ENCODE measurements around the gene AHI1.
A peak's percentile ranks its signal among the peaks of the same experiment; 100 is the strongest.
"Not testable (repeated sequence)": the region's sequence is repeated elsewhere in the genome, so short reads cannot be mapped to it uniquely, and the experiment has no call there.

Gene AHI1

DNA sequence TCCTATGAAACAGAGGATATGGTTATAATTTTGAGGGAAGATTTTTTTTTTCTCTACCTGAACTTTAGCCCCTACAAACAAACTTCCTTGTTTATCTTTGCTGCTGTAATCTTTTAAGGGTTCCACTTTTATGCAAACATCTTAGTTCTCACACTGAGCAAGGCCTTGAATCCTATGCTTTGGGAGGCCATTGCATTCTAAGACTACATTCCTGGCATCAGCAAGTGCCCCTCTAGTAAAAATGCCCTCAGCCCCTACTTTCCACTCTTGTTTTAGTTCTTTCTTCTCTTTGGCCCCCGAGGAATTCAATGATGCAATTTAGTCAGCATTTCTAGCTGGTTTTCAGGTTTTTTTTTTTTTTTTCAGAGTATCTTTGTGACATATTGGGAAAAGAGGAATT is 8.1 kb upstream of the AHI1 start:
- DNase-seq (ENCODE audit: low spot score), result no peak

DNA sequence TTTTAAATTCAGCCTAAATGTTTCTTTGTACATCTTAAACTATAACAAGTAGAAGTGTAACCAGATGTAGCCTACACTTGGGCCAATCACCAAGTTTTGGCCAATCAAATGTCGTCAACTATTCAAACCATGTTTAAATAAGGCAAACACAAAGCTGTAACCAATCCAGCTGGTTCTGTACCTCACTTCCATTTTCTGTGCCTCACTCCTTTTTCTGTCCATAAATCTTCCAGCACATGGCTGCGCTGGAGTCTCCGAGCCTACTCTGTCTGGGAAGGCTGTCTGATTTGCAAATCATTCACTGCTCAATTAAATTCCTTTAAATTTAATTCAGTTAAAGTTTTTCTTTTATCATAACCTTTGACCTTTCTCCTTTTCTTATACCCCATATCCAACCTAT is 7.7 kb upstream of the AHI1 start:
- no peak for DNase-seq (ENCODE audit: low spot score)

DNA sequence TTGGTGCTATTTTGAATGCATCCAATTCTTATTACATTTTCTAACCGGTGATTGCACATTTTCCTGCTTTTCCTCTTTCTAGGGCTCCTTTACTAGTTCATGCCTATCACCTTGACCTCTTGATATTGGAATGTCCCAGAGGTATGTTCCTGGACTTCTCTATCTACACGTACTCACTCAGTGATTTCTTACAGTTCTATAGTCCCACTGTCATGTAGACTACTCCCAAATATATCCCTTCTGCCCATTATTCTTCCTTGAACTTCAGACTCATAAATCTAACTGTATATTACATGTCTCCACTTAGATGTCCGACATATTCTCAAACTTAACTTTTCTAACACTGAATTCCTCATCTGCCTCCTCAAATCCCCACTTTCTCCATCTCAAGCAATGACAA is 7.2 kb upstream of the AHI1 start:
- DNase-seq (ENCODE audit: low spot score), result no peak

DNA sequence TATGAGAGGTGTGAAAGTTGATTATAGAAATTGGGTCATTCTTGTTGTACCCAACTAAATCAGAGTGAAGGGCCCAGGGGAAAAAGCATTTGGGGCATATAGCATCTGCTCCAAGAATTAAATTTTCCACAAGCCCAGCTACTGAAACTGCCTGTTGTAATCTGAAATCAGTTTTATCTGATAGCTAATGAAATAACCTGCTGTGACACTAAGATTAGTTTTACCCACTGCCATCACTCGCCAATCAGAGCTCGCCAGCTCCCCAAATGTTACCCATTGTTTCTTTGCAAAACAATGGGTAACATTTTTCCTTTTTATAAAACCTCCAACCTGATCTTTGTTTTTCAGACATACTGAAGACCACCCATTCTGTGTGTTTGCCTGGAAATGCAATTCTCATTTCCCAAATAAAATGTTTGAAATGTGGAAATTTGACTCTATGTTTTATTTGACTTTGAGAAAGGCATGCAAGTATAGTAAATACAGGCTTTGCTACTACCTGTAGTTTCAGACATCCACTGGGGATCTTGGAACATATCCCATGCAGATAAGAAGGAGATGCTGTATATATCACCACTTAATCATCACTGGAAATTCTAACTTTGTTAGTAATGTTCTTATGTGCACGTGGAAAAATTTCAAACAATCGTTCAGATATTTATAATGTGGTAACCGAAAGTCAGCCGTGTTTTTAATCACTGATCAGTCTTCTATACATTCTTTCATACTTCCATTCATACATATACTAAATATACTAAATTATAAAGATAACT is 6.3 kb upstream of the AHI1 start:
- no peak for DNase-seq (ENCODE audit: low spot score)

DNA sequence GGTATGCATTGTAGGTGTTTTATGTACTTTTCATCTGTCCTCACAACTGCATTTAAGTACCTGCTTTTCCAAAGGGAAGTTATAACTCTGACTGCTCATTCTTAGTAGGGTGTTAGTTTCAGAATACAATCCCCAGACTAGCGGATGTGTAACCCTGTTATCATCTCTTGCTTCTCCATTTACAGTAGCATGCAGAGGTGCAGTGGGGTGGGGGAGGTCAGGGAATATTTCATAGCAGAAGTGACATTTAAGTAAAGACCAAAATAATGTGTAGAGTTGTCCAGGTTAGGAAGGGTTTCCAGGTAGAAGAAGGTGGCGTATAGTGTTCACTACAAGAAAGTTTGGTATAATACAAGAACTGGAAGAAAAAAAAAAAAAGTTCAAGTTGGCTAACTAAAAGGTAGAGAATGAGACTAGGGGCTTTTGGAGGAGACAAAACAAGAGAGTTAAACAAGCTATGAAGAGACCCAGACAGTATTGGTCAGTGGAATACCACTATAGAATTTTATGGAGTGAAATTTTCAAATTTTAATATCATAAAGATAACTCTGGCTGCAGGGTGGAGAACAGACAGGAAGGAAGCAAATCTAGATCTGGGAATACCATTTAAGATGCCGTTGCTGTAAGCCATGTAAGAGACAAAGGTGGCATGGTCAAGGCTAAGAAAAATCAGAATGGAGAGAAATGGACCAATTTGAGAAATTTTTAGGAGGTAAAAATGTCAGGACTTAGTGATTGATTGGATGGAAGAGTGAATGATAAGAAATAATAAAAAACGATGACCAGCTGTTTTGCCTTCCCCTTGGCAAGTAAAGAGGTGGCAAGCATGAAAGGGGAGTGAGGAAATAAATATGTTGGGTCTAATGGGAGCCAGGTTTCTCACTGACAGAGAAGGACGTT is 2.2 kb upstream of the AHI1 start:
- no peak for DNase-seq (ENCODE audit: low spot score)

DNA sequence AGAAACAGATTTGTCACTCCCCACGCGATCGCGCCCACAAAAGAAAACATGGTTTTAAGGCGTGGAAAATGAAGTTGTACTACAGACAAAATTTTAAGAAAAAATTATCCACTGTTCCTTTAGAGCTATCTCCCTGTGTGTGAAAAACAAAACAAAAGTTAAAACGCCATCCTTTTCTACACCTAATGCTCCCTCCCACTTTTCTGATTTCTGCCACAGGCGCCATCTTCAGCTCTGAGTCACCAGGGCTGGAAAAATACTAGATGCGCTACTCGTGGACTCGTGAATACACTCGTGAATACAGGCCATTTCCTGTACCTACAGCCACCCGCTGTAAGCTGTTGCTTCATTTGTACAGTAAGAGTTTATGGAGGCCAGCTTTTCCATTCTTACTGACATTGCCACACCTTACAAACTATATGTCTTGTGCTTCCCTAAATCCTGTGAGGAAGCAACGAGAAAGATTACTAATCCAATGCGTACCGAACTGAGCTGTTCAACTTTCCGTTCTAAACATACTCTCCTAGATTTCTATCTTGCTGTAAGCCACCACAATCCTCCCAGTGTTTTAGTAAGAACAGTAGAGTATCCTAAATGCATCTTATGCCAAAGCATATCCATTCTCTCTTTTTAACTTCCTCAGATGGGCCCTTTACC is 773 bp upstream of the AHI1 start:
- DNase-seq (ENCODE audit: low spot score), result peak; percentile 81

DNA sequence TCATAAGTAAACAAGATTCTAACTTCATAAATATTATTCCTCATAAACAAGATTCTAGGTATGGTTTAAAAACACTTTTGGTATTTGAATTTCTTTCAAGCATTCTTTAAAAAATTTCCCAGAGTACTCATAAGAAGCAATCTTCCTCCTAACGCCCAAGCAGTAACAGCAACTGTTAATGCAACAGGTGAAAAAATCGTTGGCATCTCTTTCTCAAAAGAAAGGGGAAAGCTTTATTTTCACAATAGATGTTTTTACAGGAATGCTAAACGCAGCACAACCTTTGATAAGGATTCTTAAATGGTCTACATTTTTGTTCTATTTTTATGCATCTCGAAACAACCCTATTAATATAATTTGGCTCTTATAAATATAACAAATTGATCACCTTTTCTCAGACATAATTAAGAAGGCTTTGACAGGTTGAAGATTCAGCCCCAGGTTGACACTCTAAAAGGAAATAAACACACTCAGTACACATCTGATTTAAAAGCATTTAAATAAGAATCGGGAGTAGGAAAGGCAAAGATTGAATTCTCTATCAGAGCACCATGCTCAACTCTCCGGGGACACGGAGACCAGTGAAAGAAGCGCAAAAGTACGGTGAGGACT is 634 bp downstream of the AHI1 start:
- DNase-seq (ENCODE audit: low spot score), result no peak

DNA sequence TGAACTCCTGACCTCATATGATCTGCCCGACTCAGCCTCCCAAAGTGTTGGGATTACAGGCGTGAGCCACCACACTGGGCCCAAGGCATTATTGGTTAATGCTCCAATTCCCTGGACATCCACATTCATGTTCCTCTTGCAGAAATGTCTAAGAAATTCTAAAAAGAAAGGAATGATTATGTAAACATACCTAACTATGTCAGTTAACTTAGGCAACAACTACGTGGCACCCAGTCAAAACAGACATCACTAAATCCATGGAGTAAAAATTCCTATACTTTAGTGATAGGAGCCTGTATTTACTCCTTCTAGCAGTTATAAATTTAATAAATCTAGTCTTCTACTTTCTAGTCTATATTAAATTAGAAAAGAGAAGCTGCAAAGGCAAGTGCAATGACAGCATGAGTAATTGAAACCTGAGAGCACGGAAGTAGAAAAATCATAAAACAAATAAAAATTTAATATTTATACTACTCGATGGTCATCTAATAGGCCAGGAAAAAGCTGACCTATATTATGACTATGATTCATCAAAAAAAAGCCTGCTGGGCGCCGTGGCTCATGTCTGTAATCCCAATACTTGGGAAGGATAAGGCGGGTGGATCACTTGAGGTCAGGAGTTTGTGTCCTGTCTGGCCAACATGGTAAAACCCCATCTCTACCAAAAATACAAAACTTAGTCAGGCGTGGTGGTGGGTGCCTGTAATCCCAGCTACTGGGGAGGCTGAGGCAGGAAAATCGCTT is 4.2 kb downstream of the AHI1 start:
- DNase-seq (ENCODE audit: low spot score), result no peak

DNA sequence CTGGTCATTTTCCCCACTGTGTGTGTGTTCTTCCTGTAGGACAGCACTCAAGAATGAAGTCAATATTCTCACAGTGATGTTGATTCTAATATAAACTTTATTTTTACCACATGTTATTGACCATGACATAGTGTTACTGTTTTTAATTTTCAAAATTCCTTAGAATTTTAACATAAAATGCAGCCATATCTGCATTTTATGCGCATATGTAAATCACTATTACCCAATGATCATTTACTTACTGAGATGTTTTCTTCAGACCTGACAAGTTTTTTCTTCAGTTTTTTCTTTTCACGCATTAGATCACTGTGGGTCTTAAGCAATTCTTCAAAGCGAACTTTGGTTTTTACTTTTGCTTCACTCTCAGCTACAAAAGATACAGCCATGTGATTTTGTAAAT is 7.2 kb downstream of the AHI1 start:
- no peak for DNase-seq (ENCODE audit: low spot score)

DNA sequence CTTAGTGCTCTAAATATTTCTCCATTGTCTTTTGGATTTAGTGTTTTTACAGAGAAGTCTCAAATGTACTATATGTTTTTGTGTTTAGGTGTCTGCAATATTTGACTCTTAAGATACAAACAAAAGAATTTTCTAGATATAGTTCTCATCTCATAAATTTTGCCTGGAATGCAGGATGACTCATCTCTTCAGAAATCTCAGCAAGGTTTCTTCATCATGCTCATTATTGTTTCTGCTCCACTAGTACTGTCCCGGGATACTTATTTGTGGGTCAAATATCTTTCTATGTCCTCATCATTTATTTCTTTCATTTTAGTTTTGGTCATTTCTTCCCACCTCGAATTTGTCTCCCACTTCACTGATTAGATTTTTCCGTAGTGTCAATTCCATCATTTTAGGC is 9.5 kb downstream of the AHI1 start:
- peak; percentile 57 for DNase-seq (ENCODE audit: low spot score)

DNA sequence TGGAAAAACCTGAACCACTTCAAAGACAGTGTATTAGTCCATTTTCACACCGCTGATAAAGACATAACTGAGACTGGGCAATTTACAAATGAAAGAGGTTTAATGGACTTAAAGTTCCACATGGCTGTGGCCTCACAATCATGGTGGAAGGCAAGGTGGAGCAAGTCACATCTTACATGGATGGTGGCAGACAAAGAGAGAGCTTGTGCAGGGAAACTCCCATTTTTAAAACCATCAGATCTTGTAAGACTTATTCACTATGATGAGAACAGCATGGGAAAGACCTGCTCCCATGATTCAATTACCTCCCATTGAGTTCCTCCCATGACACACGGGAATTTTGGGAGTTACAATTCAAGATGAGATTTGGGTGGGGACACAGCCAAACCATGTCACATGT is 13.6 kb downstream of the AHI1 start:
- DNase-seq (ENCODE audit: low spot score), result not testable (repeated sequence)

DNA sequence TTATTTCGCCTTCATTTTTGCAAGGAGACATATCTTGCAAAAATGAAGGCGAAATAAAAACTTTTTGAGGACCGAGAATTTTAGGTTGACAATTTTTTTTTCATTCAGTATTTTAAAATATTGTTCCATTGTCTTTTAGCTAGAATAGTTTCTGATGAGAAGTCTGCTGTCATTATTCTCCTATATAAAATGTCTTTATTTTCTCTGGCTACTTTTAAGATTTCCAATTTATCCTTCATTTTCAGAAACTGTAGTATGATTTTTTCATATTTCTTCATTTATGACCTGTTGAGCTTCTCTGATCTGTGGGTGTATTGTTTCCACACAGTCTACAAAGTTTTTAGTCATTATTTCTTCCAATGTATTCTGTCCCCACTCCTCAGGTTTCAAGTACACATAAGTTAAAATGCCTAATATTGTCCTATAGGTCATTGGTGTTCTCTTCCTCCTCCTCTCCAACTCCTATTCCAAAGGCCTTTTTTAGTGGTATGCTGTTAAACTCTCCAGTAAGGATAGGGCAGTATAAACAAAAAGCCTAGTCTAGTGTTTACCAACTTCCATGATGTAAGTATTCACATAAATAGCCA is 15.7 kb downstream of the AHI1 start:
- no peak for DNase-seq (ENCODE audit: low spot score)

DNA sequence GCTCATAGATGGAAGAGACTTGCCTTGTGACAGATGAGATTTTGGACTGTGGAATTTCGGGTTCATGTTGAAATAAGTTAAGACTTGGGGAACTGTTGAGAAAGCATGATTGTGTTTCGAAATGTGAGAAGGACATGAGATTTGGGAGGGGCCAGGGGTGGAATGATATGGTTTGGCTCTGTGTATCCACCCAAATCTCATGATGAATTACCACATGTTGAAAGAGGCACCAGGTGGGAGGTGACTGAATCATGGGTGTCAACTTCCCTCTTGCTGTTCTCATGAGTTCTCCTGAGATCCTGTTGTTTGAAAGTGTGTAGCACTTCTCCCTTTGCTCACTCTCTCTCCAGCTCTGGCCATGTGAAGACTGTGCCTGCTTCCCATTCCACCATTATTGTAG is 17.9 kb downstream of the AHI1 start:
- no peak for DNase-seq (ENCODE audit: low spot score)

DNA sequence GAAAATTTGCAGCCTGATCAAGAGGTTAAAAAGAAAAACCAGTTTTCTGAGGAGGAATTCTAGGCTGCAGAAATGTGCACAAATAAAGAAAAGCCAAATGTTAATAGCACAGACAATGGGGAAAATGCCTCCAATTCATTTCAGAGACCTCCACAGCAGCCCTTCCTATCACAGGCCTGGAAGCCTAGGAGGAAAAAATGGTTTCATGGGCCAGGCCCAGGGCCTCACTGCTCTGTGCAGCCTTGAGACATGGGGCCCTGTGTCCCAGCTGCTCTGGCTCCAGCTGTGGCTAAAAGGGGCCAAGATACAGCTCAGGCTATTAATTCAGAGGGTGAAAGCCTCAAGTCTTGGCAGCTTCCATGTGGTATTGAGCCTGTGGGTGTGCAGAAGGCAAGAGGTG is 18.9 kb downstream of the AHI1 start:
- no peak for DNase-seq (ENCODE audit: low spot score)

DNA sequence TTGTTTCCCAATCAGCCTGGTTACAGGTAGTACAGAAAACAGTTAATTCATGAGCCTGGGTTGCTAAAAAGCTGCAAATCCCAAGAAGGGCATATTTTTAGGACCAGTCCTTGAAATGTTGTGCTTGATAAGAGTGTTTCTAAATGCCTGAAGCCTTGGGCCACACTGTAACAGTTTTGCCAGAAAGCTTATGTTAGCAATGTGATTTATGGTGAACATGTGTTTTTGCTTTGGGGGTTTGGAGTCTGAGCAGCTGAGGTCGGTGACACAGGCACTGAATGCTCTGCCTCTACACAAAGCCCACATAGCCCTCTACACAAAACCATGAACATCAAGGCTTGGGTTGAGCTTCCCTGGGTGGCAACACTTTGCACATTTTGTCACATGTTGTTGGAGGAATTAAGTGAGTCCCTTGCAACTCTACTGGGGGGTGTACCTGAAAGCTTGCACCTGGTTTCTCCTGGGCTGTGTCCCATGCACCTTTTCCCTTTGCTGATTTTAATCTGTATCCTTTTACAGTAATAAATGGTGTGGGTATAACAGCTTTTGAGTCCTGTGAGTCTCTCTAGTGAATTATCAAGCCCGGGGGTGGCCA is 22.2 kb downstream of the AHI1 start:
- DNase-seq (ENCODE audit: low spot score), result peak; percentile 65

DNA sequence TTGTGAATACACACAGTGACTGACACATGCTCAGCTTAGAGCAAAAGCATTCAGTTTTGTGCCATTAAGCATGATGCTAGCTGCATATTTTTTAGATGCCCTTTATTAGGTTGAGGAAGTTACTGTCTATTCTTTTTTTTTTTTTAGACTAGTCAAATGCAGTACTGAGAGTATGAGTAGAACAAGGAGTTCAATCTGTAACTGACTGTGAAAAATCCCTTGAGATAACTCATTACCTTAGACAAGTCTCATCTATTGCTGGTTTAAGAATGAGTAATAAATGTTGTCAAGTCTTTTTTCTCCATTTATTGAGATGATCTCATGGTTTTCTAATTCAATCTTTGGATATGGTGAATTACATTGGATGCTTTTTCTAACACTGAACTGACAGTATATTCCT is 23.2 kb downstream of the AHI1 start:
- DNase-seq (ENCODE audit: low spot score), result no peak

DNA sequence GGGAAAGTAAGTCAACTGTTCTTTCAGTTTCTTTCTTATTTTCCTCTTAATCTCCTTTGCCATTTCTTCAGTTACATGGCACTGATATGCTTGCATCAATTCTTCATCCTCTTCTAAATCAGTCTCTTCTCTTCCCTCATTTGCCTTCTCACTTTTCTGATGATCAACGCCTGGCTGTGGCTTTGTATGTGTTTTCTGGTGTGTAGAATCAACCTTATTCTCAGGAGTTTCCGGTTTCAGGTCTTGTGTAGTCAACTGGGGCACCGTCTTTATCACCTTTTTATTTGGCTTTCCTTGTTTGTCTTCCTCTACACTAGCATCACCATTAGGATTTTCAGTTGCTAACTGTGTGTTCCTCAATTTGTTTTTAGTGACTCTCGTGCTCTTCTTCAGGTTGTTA is 31.6 kb downstream of the AHI1 start:
- DNase-seq (ENCODE audit: low spot score), result no peak

DNA sequence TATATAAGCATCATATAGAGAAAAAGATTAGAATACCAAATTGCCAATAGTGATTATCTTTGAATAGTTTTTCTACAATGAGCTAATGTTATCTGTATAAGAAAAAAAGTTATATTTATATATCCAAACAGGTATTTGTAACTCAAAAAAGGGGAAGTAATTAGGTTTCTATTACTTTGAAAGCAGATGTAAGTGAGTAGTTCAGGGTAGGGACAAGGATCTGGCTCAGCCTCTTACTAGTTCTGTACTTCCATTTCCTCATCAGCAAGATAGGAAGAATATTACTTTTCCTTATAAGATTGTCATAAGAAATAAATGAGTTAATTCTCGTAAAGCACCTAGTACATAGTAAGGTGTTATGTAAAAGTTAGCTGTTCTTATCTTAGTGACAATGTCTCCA is 32.2 kb downstream of the AHI1 start:
- no peak for DNase-seq (ENCODE audit: low spot score)

DNA sequence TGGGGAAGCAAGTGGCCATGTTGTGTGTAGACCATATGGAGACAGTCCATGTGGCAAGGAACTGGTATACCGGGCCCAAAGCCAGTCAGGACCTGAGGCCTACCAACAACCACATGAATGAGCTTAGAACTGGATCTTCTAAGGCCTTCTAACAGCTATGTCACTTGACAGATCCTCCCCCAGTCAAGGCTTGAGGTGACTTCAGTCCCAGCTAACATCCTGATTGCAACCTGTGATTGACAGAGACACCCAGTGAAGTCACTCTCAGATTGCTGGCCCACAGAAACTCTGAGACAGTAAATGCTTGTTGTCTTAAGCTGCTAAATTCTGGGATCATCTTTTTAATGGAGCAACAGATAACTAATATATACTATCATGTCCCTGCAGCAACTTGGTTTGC is 32.9 kb downstream of the AHI1 start:
- no peak for DNase-seq (ENCODE audit: low spot score)

DNA sequence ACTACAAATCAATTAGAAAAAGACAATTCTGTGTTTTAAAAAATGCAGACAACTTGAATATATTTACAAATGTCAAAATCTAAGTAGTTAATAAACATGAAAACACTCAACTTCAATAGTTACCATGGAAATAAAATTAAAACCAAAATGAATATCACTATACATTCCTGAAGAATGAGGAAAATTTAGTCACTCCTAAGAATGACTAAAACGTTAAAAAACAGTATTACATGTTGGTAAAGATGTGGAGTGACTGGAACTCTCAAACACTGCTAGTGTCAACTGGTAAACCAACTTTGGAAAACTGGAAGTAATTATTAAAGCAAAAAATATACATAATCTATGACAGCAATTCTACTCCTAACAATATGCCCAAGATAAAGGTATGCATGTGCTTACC is 36.3 kb downstream of the AHI1 start:
- DNase-seq (ENCODE audit: low spot score), result no peak

DNA sequence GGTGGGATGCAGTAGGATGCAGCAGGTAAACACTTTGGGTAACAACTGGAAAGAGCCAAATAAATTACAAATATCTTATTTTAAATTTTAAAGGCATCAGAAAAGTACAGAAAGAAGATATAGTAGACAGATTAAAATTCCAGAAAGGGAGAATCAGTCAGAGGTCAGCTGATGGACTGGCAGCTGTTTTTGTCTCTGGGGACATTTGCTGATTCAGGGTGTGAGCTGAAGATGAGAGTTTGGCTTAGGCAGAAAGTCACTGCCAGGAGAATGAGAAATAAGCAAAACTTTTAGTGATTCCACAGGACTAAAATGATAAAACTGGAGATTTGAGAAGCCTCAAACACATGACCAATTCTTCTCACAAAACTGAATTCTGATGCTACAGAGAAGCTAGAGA is 39.5 kb downstream of the AHI1 start:
- peak; percentile 41 for DNase-seq (ENCODE audit: low spot score)
